K562 (cell line): Measurements from ENCODE around the gene ZNF691. TPM values are rescaled to one million over a fixed set of nuclear protein-coding genes. Genes with fewer than 3 reads are reported as not detected.

Experiments
- ATAC-seq: fragments of 200-7000 bp; cut with Tn5 transposase; 3 replicates; pipeline ENCODE4 v1.9.1; 2020; ENCODE audit warnings: moderate library complexity
- BruUV-seq: library from RNA; stranded (reverse); fragments of 400-500 nt; replicated peaks from 2 replicates; lab custom pipeline; 2021; lab: Mats Ljungman, UMichigan
- CTCF ChIA-PET: fragments of 300-600 bp; formaldehyde crosslinking; extraction: SDS; loops from one replicate; lab custom pipeline; 2021; ENCODE audit warnings: low intra/inter-chr PET ratio; lab: Yijun Ruan, JAX
- POLR2A ChIA-PET: fragments of 300-600, 350-650 bp; sonication (Branson Sonifier 250); formaldehyde crosslinking; extraction: SDS; loops from one replicate; lab custom pipeline; 2021; ENCODE audit warnings: antibody characterized with exemption, inconsistent platforms; lab: Yijun Ruan, JAX
- DNase-seq, 4 experiments: peaks; one replicate each; pipeline versions ENCODE4 v3.0.0 to v3.0.0-alpha.2; 2011 to 2018; ENCODE audit warnings: low spot score in 3 of 4, mixed read lengths in 3 of 4; ENCODE audit errors: extremely low read depth in 1 of 4
- FAIRE-seq: peaks from 2 replicates; lab custom pipeline; 2011; peaks lifted over from hg19 to GRCh38; lab: Jason Lieb, UNC
- H2AFZ ChIP-seq: 2 replicates; pipeline ENCODE4 v1.6.0; 2011; ENCODE audit warnings: low read depth, low read length, control low read depth, inconsistent platforms
- H3K27ac ChIP-seq: fragments of 200-600 bp; 3 replicates; pipeline ENCODE4 v1.8.0; 2011; ENCODE audit warnings: low read depth, mild to moderate bottlenecking, control low read depth, inconsistent platforms, low read length, moderate library complexity, mixed read lengths; ENCODE audit errors: extremely low read depth
- H3K27me3 ChIP-seq, 2 experiments: fragments of 300-600 bp in 1 of 2; 2 replicates in 1 of 2; 3 replicates in 1 of 2; pipeline versions ENCODE4 v1.6.0 to v1.8.0; 2011; ENCODE audit warnings: inconsistent platforms in 2 of 2, low read length in 2 of 2, mild to moderate bottlenecking in 1 of 2, mixed read lengths in 1 of 2, moderate library complexity in 1 of 2; ENCODE audit not compliant: control insufficient read depth in 2 of 2, insufficient read depth in 2 of 2
- H3K36me3 ChIP-seq: fragments of 300-600 bp; 3 replicates; pipeline ENCODE4 v1.8.0; 2011; ENCODE audit warnings: mild to moderate bottlenecking, low read length, inconsistent platforms; ENCODE audit not compliant: control insufficient read depth, insufficient read depth
- H3K4me1 ChIP-seq, 2 experiments: fragments of 200-600 bp in 1 of 2; replicated peaks in 1 of 2; 2 replicates in 1 of 2; 3 replicates in 1 of 2; pipeline versions ENCODE4 v1.5.1 to v1.8.0; 2011; ENCODE audit warnings: inconsistent platforms in 2 of 2, low read length in 2 of 2, mild to moderate bottlenecking in 1 of 2, mixed read lengths in 1 of 2, moderate library complexity in 1 of 2; ENCODE audit not compliant: control insufficient read depth in 2 of 2, insufficient read depth in 2 of 2
- H3K4me2 ChIP-seq: 2 replicates; pipeline ENCODE4 v1.6.1; 2011; ENCODE audit warnings: low read length, control low read depth, inconsistent platforms, mixed read lengths; ENCODE audit not compliant: insufficient read depth
- H3K4me3 ChIP-seq: fragments of 200-600 bp; sonication (generic), shearing (Covaris generic); 2 replicates; pipeline ENCODE4 v1.5.1; 2016; ENCODE audit warnings: control low read depth, inconsistent platforms
- H3K79me2 ChIP-seq: fragments of 200-600 bp; 3 replicates; pipeline ENCODE4 v1.8.0; 2011; ENCODE audit warnings: low read length, inconsistent platforms; ENCODE audit not compliant: control insufficient read depth, insufficient read depth
- H3K9ac ChIP-seq, 2 experiments: 2 replicates each; pipeline versions ENCODE4 v1.6.0 to v1.6.1; 2011; ENCODE audit warnings: low read depth in 2 of 2, low read length in 2 of 2, control low read depth in 1 of 2, inconsistent platforms in 1 of 2, mild to moderate bottlenecking in 1 of 2, mixed read lengths in 1 of 2; ENCODE audit not compliant: insufficient read depth in 1 of 2
- H3K9me1 ChIP-seq: one replicate; pipeline ENCODE4 v1.6.0; 2011; ENCODE audit warnings: inconsistent platforms, mild to moderate bottlenecking, low read length, moderate library complexity; ENCODE audit not compliant: control insufficient read depth, insufficient read depth
- H3K9me3 ChIP-seq: replicated peaks from 2 replicates; pipeline ENCODE4 v1.5.1; 2011; ENCODE audit warnings: low read depth, low read length, inconsistent platforms; ENCODE audit not compliant: control insufficient read depth, insufficient read depth
- H4K20me1 ChIP-seq: replicated peaks from 2 replicates; pipeline ENCODE4 v1.6.1; 2011; ENCODE audit warnings: low read length, inconsistent platforms, mixed read lengths; ENCODE audit not compliant: control insufficient read depth, insufficient read depth
- GTF2F1 ChIP-seq: IDR thresholded peaks from 2 replicates; pipeline ENCODE4 v1.6.1; 2011; ENCODE audit warnings: low read depth, low read length, improper control_type of control experiment
- HDGF ChIP-seq: fragments of 450-650 bp; IDR thresholded peaks from 2 replicates; pipeline ENCODE4 v1.6.1; 2016
- MGA ChIP-seq: fragments of 450-650 bp; IDR thresholded peaks from 2 replicates; pipeline ENCODE4 v1.6.1; 2016; ENCODE audit warnings: mild to moderate bottlenecking, moderate library complexity
- NFIC ChIP-seq: fragments of 450-650 bp; IDR thresholded peaks from 2 replicates; pipeline ENCODE4 v1.6.1; 2017; ENCODE audit warnings: mild to moderate bottlenecking, inconsistent platforms
- RHOXF2B ChIP-seq: fragments of 250-450 bp; sonication (Bioruptor Pico); conservative IDR thresholded peaks from 2 replicates; pipeline ENCODE4 v1.5.1; 2021
- SMARCB1 ChIP-seq: IDR thresholded peaks from 2 replicates; pipeline ENCODE4 v1.6.1; 2011; ENCODE audit warnings: improper control_type of control experiment, low read depth; ENCODE audit not compliant: insufficient read length
- TOE1 ChIP-seq, 2 experiments: fragments of 450-650 bp in 1 of 2; sonication (generic) in 1 of 2; formaldehyde crosslinking in 1 of 2; IDR thresholded peaks; 2 replicates each; pipeline versions ENCODE4 v1.7.1 to v1.8.0; 2016 to 2022; ENCODE audit warnings: borderline replicate concordance in 2 of 2, mild to moderate bottlenecking in 2 of 2, antibody characterized with exemption in 1 of 2, inconsistent platforms in 1 of 2, low read depth in 1 of 2, missing genetic modification reagents in 1 of 2, moderate library complexity in 1 of 2
- XRCC5 ChIP-seq: fragments of 200-400 bp; formaldehyde crosslinking; IDR thresholded peaks from 2 replicates; pipeline ENCODE4 v1.6.1; 2017; ENCODE audit warnings: low read depth, mild to moderate bottlenecking, low read length
- ZNF12 ChIP-seq: sonication (generic); formaldehyde crosslinking; IDR thresholded peaks from 2 replicates; pipeline ENCODE4 v1.4.0; 2020; ENCODE audit warnings: mild to moderate bottlenecking, missing genetic modification reagents
- WGBS: fragments of 100-300 bp; shearing (Covaris generic); methylation state at CpG from one replicate; pipeline ENCODE4 v1.1.6; 2016; ENCODE audit warnings: low coverage, mixed read lengths; ENCODE audit not compliant: insufficient coverage; ENCODE audit errors: missing lambda C conversion rate; 5-methylcytosine and 5-hydroxymethylcytosine counted together
- in situ Hi-C: fragments of 300-500 bp; cut with MboI; formaldehyde crosslinking; loops from 4 replicates; pipeline ENCODE4 v1.15.0; 2018; ENCODE audit warnings: inconsistent platforms, mixed read lengths
- intact Hi-C: fragments of 100-400 bp; cut with micrococcal nuclease; formaldehyde crosslinking; loops from 2 replicates; pipeline ENCODE4 v1.14.2; 2022
- polyA plus RNA-seq, 8 experiments: library from polyadenylated mRNA; depleted of rRNA in 4 of 8; stranded (reverse) in 5 of 8; unstranded in 3 of 8; fragments of >200 nt; fragmentation: Nextera tagmentation in 2 of 8; fragmentation: Illumina TruSeq in 1 of 8; extraction: Ambion mirVana in 2 of 8; extraction: Trizol in 1 of 8; gene quantifications; 2 replicates each; pipeline versions ENCODE4 v1.2.1 to v1.2.3, GENCODE V29; 2011 to 2014; ENCODE audit warnings: inconsistent platforms in 1 of 8, missing spikeins in 1 of 8
- total RNA-seq, 7 experiments: library from RNA; depleted of rRNA in 6 of 7; stranded (reverse); fragments of >200 nt in 6 of 7; fragmentation: Illumina TruSeq in 2 of 7; extraction: Trizol in 2 of 7; gene quantifications; 2 replicates each; pipeline versions ENCODE4 v1.2.1 to v1.2.3, GENCODE V29; 2011 to 2021; ENCODE audit warnings: low replicate concordance in 1 of 7
- TF ChIP-seq, protein P1 (sequence below): sonication (generic); formaldehyde crosslinking; IDR thresholded peaks from 2 replicates; pipeline ENCODE4 v1.5.0; 2020; ENCODE audit warnings: missing genetic modification reagents

ZNF691 gene
- total and polyA plus RNA-seq, 9 of the 15 experiments (the other 6 are each of a cell fraction or from before 2014, with no cell fraction given): 10.7 to 30.4 (median 14.8) TPM

DNA sequence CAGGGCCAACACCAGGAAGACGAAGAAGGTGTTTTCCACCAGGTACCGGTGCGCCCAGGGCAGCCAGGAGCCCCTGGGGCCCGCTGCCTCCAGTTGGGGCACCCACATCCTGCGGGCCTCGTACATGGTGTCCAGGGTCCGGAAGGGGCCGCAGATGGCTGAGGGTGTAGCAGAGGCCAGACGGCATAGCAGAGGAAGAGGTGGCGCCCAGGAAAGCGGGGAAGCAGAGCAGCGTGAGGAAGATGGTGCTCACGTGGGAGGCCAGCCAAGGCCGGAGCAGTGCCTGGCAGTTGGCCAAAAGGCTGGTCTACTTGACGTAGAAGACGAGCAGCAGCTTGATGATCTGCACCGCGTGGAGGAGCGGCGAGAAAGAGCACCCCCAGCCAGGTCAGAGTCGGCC, 40.4 kb downstream of the ZNF691 start:
- DNase-seq: peak in 1 of 4 experiments; percentile 50
- Histone ChIP-seq H2AFZ (peak overlapping the region; percentile 55), H3K9ac (no peak overlapping the region), H4K20me1 (no peaks in the 10 kb centered on the region), H3K79me2 (no peaks in the 10 kb centered on the region), H3K27me3 (peaks cover 0 to 5% of the 10 kb centered on the region in 2 experiments; a peak in 1 of 5 replicates), H3K4me1 (peaks cover 0 to 24% of the 10 kb centered on the region in 2 experiments; a peak in 3 of 5 replicates), H3K4me2 (no peak overlapping the region; the same call in 1 of the 2 replicates), H3K36me3 (no peaks in the 10 kb centered on the region), H3K4me3 (no peak overlapping the region), H3K9me1 (no peaks in the 10 kb centered on the region), H3K9me3 (no peaks in the 10 kb centered on the region), H3K27ac (no peak overlapping the region)
- 43% methylated on average over 21 of the region's 21 CpGs for WGBS
- intact Hi-C loops (no loop called here), in situ Hi-C loops (no loop called here)
- no peak for FAIRE-seq
- peak; percentile 54 for ATAC-seq
- POLR2A ChIA-PET: no interaction called here
- CTCF ChIA-PET: no interaction called here
- BruUV-seq: no TSS peak
- TF ChIP-seq HDGF (no peak), RHOXF2B (CRISPR knock-in tag) (no peak), ZNF12 (no peak), NFIC (peak; percentile 95), XRCC5 (no peak), GTF2F1 (no peak), TOE1 (IDR thresholded peaks at IDR 0.05; ENCODE audit: borderline replicate concordance) (no peak), TOE1 (CRISPR knock-in tag; IDR thresholded peaks at IDR 0.05; ENCODE audit: borderline replicate concordance, low read depth) (no peak), MGA (peak; percentile 66), SMARCB1 (no peak)
- TF ChIP-seq, protein P1, sequence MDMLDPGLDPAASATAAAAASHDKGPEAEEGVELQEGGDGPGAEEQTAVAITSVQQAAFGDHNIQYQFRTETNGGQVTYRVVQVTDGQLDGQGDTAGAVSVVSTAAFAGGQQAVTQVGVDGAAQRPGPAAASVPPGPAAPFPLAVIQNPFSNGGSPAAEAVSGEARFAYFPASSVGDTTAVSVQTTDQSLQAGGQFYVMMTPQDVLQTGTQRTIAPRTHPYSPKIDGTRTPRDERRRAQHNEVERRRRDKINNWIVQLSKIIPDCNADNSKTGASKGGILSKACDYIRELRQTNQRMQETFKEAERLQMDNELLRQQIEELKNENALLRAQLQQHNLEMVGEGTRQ (CRISPR knock-in tag): peak; percentile 7; the same call in 1 of the 2 replicates
